Right lobe of liver (tissue), 4 donors: ENCODE results near the gene METTL1.

Source experiments
- CTCF ChIP-seq, 4 donors: fragments of 200-600 bp in 3 of 4; fragments of 450-650 bp in 1 of 4; IDR thresholded peaks; one replicate each; pipeline versions ENCODE4 v1.5.1 to v1.8.0; 2016 to 2022; ENCODE audit warnings: antibody characterized with exemption in 4 of 4, mild to moderate bottlenecking in 2 of 4
- POLR2A ChIP-seq: fragments of 450-650 bp; IDR thresholded peaks from one replicate; pipeline ENCODE4 v1.6.1; 2017; ENCODE audit warnings: antibody characterized with exemption, mild to moderate bottlenecking
- donor health status: DM: no; HTN: no; CAD: no.
- donor health status: DM: no; HTN: no; CAD: no.
- donor health status: DM: no; HTN: yes; CAD: no.

- TF ChIP-seq CTCF (IDR thresholded peaks at IDR 0.05) = no peak
- TF ChIP-seq POLR2A = no peak
Observed at GRCh38 chr12:57780284-57780897, 8.5 kb upstream of the METTL1 start.
